ENCODE results near the gene EGFL6.

EGFL6 gene

GRCh38 chrX:13569479-13570260, at the start of gene EGFL6:
Gene EGFL6 (plus strand): TSS chrX:13569601. CDS start chrX:13569862, 261 bp downstream.
- no peak for DNase-seq

GRCh38 chrX:13520351-13520750, 49.0 kb upstream of the EGFL6 start:
- DNase-seq = no peak

GRCh38 chrX:13520936-13521335, 48.5 kb upstream of the EGFL6 start:
- no peak for DNase-seq

GRCh38 chrX:13522811-13523210, 46.6 kb upstream of the EGFL6 start:
- no peak for DNase-seq

GRCh38 chrX:13533726-13534125, 35.7 kb upstream of the EGFL6 start:
- DNase-seq = no peak

GRCh38 chrX:13535376-13536165, 33.8 kb upstream of the EGFL6 start:
- no peak for DNase-seq

- DNase-seq = no peak
These were observed 32.9 kb upstream of the EGFL6 start for GRCh38 chrX:13536551-13536950.

GRCh38 chrX:13538414-13538813, 31.0 kb upstream of the EGFL6 start:
- DNase-seq = no peak

GRCh38 chrX:13540602-13541001, 28.8 kb upstream of the EGFL6 start:
- DNase-seq = no peak

- DNase-seq = no peak
These were observed 23.7 kb upstream of the EGFL6 start for GRCh38 chrX:13545726-13546125.

GRCh38 chrX:13547671-13548070, 21.7 kb upstream of the EGFL6 start:
- DNase-seq = no peak

- no peak for DNase-seq
These were observed 19.1 kb upstream of the EGFL6 start for GRCh38 chrX:13550346-13550745.

- DNase-seq = no peak
These were observed 17.8 kb upstream of the EGFL6 start for GRCh38 chrX:13551610-13552009.

GRCh38 chrX:13552892-13553291, 16.5 kb upstream of the EGFL6 start:
- no peak for DNase-seq

GRCh38 chrX:13565511-13565910, 3.9 kb upstream of the EGFL6 start:
- no peak for DNase-seq

- DNase-seq = no peak
These were observed 832 bp downstream of the EGFL6 start for GRCh38 chrX:13570261-13570605.

GRCh38 chrX:13571136-13571535, 1.7 kb downstream of the EGFL6 start:
- no peak for DNase-seq

- no peak for DNase-seq
These were observed 5.2 kb downstream of the EGFL6 start for GRCh38 chrX:13574600-13574999.

GRCh38 chrX:13579661-13580060, 10.3 kb downstream of the EGFL6 start:
- no peak for DNase-seq

- no peak for DNase-seq
These were observed 12.2 kb downstream of the EGFL6 start for GRCh38 chrX:13581554-13581953.

GRCh38 chrX:13587786-13588477, 18.5 kb downstream of the EGFL6 start:
- no peak for DNase-seq

GRCh38 chrX:13590207-13590606, 20.8 kb downstream of the EGFL6 start:
- no peak for DNase-seq

GRCh38 chrX:13590914-13591313, 21.5 kb downstream of the EGFL6 start:
- DNase-seq = no peak

- no peak for DNase-seq
These were observed 28.5 kb downstream of the EGFL6 start for GRCh38 chrX:13597874-13598273.
